HCT116 (cell line): Measurements from ENCODE around the gene MARS1. TPM values are rescaled to one million over a fixed set of nuclear protein-coding genes. Genes with fewer than 3 reads are reported as not detected.

ENCODE experiments used
- ATAC-seq: fragments of 200-7000 bp; cut with Tn5 transposase; 2 replicates; pipeline ENCODE4 v1.9.1; 2020; ENCODE audit warnings: mild to moderate bottlenecking, moderate library complexity
- BruUV-seq: library from RNA; stranded (reverse); fragments of 400-500 nt; replicated peaks from 2 replicates; lab custom pipeline; 2021; lab: Mats Ljungman, UMichigan
- CTCF ChIA-PET: fragments of 300-600 bp; sonication (Branson Sonifier 250); formaldehyde crosslinking; loops from one replicate; lab custom pipeline; 2021; ENCODE audit warnings: antibody characterized with exemption; lab: Charles Lee
- POLR2A ChIA-PET: fragments of 300-600, 350-600 bp; sonication (Branson Sonifier 250); formaldehyde crosslinking; loops from one replicate; lab custom pipeline; 2021; ENCODE audit warnings: antibody characterized with exemption; lab: Charles Lee
- RAD21 ChIA-PET, 2 experiments: fragments of 300-600 bp; sonication (Branson Sonifier 250); formaldehyde crosslinking; loops; one replicate each; lab custom pipeline; 2023; ENCODE audit warnings: low total read pairs in 2 of 2; ENCODE audit not compliant: uncharacterized antibody in 2 of 2, unreplicated experiment in 2 of 2, low non-redundant PET in 1 of 2; lab: Charles Lee
- DNase-seq: peaks from one replicate; pipeline ENCODE4 v3.0.0-alpha.2; 2010; ENCODE audit warnings: low read depth, low spot score
- H2AFZ ChIP-seq: fragments of 200-600 bp; shearing (Covaris generic), sonication (generic); 2 replicates; pipeline ENCODE4 v1.6.1; 2017; ENCODE audit warnings: low read depth, mixed run types, mixed read lengths, antibody characterized with exemption, low read length; ENCODE audit not compliant: poor library complexity, severe bottlenecking
- H3K27ac ChIP-seq: 2 replicates; pipeline ENCODE4 v1.5.1; 2012; ENCODE audit warnings: low read depth, low read length
- H3K27me3 ChIP-seq: fragments of 200-600 bp; sonication (generic); 2 replicates; pipeline ENCODE4 v1.6.1; 2016; ENCODE audit warnings: mixed run types, low read length, mixed read lengths; ENCODE audit not compliant: insufficient read depth
- H3K36me3 ChIP-seq, 2 experiments: fragments of 200-500 bp in 1 of 2; fragments of 200-600 bp in 1 of 2; sonication (Bioruptor generic) in 1 of 2; sonication (generic) in 1 of 2; 2 replicates each; pipeline versions ENCODE4 v1.5.1 to v1.6.1; 2014 to 2016; ENCODE audit warnings: low read length in 2 of 2, inconsistent platforms in 1 of 2, mixed read lengths in 1 of 2, mixed run types in 1 of 2; ENCODE audit not compliant: insufficient read depth in 2 of 2, control insufficient read depth in 1 of 2
- H3K4me1 ChIP-seq, 2 experiments: fragments of 200-600 bp in 1 of 2; sonication (generic) in 1 of 2; 2 replicates each; pipeline versions ENCODE4 v1.5.1 to v1.6.1; 2012 to 2017; ENCODE audit warnings: low read length in 2 of 2, inconsistent platforms in 1 of 2, mild to moderate bottlenecking in 1 of 2, mixed read lengths in 1 of 2, mixed run types in 1 of 2, moderate library complexity in 1 of 2; ENCODE audit not compliant: insufficient read depth in 2 of 2, control insufficient read depth in 1 of 2
- H3K4me2 ChIP-seq: fragments of 200-600 bp; sonication (generic); 2 replicates; pipeline ENCODE4 v1.6.1; 2017; ENCODE audit warnings: mixed run types, low read length, mixed read lengths
- H3K4me3 ChIP-seq, 2 experiments: fragments of 200-600 bp in 1 of 2; sonication (generic) in 1 of 2; replicated peaks in 1 of 2; 2 replicates each; pipeline ENCODE4 v1.5.1; 2011 to 2016; ENCODE audit warnings: low read length in 2 of 2, control low read depth in 1 of 2, low read depth in 1 of 2, mild to moderate bottlenecking in 1 of 2, mixed read lengths in 1 of 2, mixed run types in 1 of 2
- H3K79me2 ChIP-seq: fragments of 200-600 bp; sonication (generic); 2 replicates; pipeline ENCODE4 v1.6.1; 2017; ENCODE audit warnings: mild to moderate bottlenecking, mixed run types, low read length, moderate library complexity, mixed read lengths; ENCODE audit not compliant: insufficient read depth
- H3K9ac ChIP-seq: fragments of 200-600 bp; sonication (generic); 2 replicates; pipeline ENCODE4 v1.6.1; 2016; ENCODE audit warnings: low read length, mixed read lengths
- H3K9me2 ChIP-seq: fragments of 200-600 bp; sonication (generic), shearing (Covaris generic); 2 replicates; pipeline ENCODE4 v1.6.1; 2017; ENCODE audit warnings: mixed run types, mild to moderate bottlenecking, moderate library complexity; ENCODE audit not compliant: insufficient read depth
- H3K9me3 ChIP-seq, 2 experiments: fragments of 200-500 bp in 1 of 2; fragments of 200-600 bp in 1 of 2; sonication (Bioruptor generic) in 1 of 2; sonication (generic) in 1 of 2; 2 replicates each; pipeline ENCODE4 v1.6.1; 2014 to 2017; ENCODE audit warnings: low read length in 2 of 2, mixed read lengths in 2 of 2, inconsistent platforms in 1 of 2, low read depth in 1 of 2, mild to moderate bottlenecking in 1 of 2, mixed run types in 1 of 2, moderate library complexity in 1 of 2; ENCODE audit not compliant: control insufficient read depth in 1 of 2, insufficient read depth in 1 of 2
- H4K20me1 ChIP-seq: fragments of 200-600 bp; sonication (generic), shearing (Covaris generic); 2 replicates; pipeline ENCODE4 v1.6.1; 2017; ENCODE audit warnings: mixed run types, mild to moderate bottlenecking, moderate library complexity; ENCODE audit not compliant: insufficient read depth
- EGR1 ChIP-seq: IDR thresholded peaks from 2 replicates; pipeline ENCODE4 v1.6.1; 2012; ENCODE audit warnings: low read depth
- POLR2AphosphoS5 ChIP-seq: IDR thresholded peaks from 2 replicates; pipeline ENCODE4 v1.6.1; 2011; ENCODE audit warnings: mild to moderate bottlenecking, low read depth, low read length, moderate library complexity
- ZFX ChIP-seq: fragments of 450-650 bp; IDR thresholded peaks from 2 replicates; pipeline ENCODE4 v1.6.1; 2017
- ZNF274 ChIP-seq: fragments of 200-500 bp; sonication (Bioruptor generic); IDR thresholded peaks from 2 replicates; pipeline ENCODE4 v1.6.1; 2014; ENCODE audit warnings: mild to moderate bottlenecking, low read depth, low read length, inconsistent platforms
- intact Hi-C: fragments of 100-400 bp; cut with micrococcal nuclease; formaldehyde crosslinking; loops from 2 replicates; pipeline ENCODE4 v1.10.0; 2022
- total RNA-seq: library from RNA; stranded (reverse); gene quantifications from one replicate; pipeline ENCODE4 v1.2.1, GENCODE V29; 2021; ENCODE audit not compliant: unreplicated experiment
- TF ChIP-seq, protein P1 (sequence below): IDR thresholded peaks from 2 replicates; pipeline ENCODE4 v1.6.1; 2011; ENCODE audit warnings: mild to moderate bottlenecking, low read length, moderate library complexity; ENCODE audit not compliant: insufficient replicate concordance; ENCODE audit errors: extremely low read depth

The MARS1 gene
- total RNA-seq, 1 experiment from 2014 or later: 344 TPM

DNA sequence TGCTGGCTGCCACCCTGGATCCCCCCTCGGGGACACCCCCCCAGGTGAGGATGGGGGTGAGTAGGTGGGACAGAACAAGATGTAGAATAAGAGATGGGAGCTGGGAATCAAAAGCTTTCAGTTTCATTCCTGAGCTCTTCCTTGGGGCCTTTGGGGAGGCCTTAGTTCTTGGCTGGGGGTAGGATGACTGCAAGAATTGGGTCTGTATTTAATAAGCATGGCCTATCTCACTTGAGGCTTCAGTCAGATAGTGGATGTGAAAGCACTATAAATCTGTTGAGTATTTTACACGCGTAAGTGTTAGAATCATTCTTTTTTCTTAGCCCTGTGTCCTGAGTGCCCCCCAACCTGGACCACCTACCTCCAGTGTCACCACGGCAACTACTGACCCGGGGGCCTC is 39.3 kb downstream of the MARS1 start (continued):
- TF ChIP-seq, protein P1, sequence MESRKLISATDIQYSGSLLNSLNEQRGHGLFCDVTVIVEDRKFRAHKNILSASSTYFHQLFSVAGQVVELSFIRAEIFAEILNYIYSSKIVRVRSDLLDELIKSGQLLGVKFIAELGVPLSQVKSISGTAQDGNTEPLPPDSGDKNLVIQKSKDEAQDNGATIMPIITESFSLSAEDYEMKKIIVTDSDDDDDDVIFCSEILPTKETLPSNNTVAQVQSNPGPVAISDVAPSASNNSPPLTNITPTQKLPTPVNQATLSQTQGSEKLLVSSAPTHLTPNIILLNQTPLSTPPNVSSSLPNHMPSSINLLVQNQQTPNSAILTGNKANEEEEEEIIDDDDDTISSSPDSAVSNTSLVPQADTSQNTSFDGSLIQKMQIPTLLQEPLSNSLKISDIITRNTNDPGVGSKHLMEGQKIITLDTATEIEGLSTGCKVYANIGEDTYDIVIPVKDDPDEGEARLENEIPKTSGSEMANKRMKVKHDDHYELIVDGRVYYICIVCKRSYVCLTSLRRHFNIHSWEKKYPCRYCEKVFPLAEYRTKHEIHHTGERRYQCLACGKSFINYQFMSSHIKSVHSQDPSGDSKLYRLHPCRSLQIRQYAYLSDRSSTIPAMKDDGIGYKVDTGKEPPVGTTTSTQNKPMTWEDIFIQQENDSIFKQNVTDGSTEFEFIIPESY: no peak
- TF ChIP-seq, all 23 proteins: peak for 0

DNA sequence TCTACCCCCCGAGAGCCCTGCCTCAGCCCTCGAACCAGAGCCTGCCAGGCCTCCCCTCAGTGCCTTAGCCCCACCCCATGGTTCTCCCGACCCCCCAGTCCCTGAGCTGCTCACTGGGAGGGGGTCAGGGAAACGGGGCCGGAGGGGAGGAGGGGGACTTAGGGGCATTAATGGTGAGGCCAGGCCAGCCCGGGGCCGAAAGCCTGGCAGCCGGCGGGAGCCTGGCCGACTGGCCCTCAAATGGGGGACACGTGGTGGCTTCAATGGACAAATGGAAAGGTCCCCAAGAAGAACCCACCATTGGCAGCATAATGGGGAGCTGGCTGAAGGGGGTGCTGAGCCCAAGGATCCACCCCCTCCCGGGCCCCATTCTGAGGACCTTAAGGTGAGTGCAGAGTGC is 40.3 kb downstream of the MARS1 start:
- no TSS peak for BruUV-seq
- Histone ChIP-seq H3K36me3 (peaks cover 37 to 49% of the 10 kb centered on the region in 2 experiments), H3K27me3 (no peaks in the 10 kb centered on the region), H3K4me2 (no peak overlapping the region), H3K27ac (no peak overlapping the region), H3K9me2 (no peaks in the 10 kb centered on the region), H3K4me1 (peaks cover 10 to 17% of the 10 kb centered on the region in 2 experiments; a peak in 3 of 4 replicates), H3K4me3 (no peak overlapping the region), H2AFZ (no peak overlapping the region), H4K20me1 (no peaks in the 10 kb centered on the region), H3K9ac (no peak overlapping the region), H3K79me2 (peaks cover 24% of the 10 kb centered on the region), H3K9me3 (no peaks in the 10 kb centered on the region)
- ATAC-seq (no peak), DNase-seq (no peak)
- POLR2A ChIA-PET: no interaction called here
- intact Hi-C loops: no loop called here
- RAD21 ChIA-PET: no interaction called here
- CTCF ChIA-PET: no interaction called here
- no peak for TF ChIP-seq EGR1
- no peak for TF ChIP-seq ZNF274
- no peak for TF ChIP-seq ZFX
- 0 out of 2 replicates have a peak, but pooled peaks have one; percentile 18 for TF ChIP-seq POLR2AphosphoS5
